Endodermal cell (in vitro differentiated cells): ENCODE results near the gene GRIK3. TPM values are rescaled to one million over a fixed set of nuclear protein-coding genes. Genes with fewer than 3 reads are reported as not detected.

ENCODE experiments used
- DNase-seq: peaks from one replicate; pipeline ENCODE4 v3.0.0-alpha.2; 2017
- H3K27ac ChIP-seq: 2 replicates; pipeline ENCODE4 v1.5.1; 2013; ENCODE audit warnings: mild to moderate bottlenecking, low read depth, low read length, moderate library complexity
- H3K27me3 ChIP-seq: 2 replicates; pipeline ENCODE4 v1.6.1; 2013; ENCODE audit warnings: mild to moderate bottlenecking, low read length, moderate library complexity; ENCODE audit not compliant: insufficient read depth, control insufficient read depth, poor library complexity, severe bottlenecking
- H3K36me3 ChIP-seq: 2 replicates; pipeline ENCODE4 v1.7.0; 2013; ENCODE audit warnings: mild to moderate bottlenecking, low read length, moderate library complexity; ENCODE audit not compliant: control insufficient read depth, insufficient read depth
- H3K4me1 ChIP-seq: one replicate; pipeline ENCODE4 v1.7.0; 2013; ENCODE audit warnings: low read length; ENCODE audit not compliant: control insufficient read depth, insufficient read depth
- H3K4me3 ChIP-seq: 2 replicates; pipeline ENCODE4 v1.5.1; 2013; ENCODE audit warnings: mild to moderate bottlenecking, low read length, moderate library complexity
- H3K9ac ChIP-seq: 2 replicates; pipeline ENCODE4 v1.6.1; 2013; ENCODE audit warnings: mild to moderate bottlenecking, low read length, moderate library complexity; ENCODE audit not compliant: poor library complexity, severe bottlenecking; ENCODE audit errors: extremely low read depth
- H3K9me3 ChIP-seq: 2 replicates; pipeline ENCODE4 v1.6.1; 2013; ENCODE audit warnings: mild to moderate bottlenecking, low read length, moderate library complexity; ENCODE audit not compliant: control insufficient read depth
- H3K27ac Mint-ChIP-seq: 2 replicates; pipeline ENCODE4 v1.8.0; 2020; ENCODE audit warnings: mixed read lengths
- H3K27me3 Mint-ChIP-seq: 2 replicates; pipeline ENCODE4 v1.8.0; 2021; ENCODE audit warnings: mild to moderate bottlenecking, mixed read lengths; ENCODE audit not compliant: insufficient read depth
- H3K36me3 Mint-ChIP-seq: 2 replicates; pipeline ENCODE4 v1.8.0; 2020; ENCODE audit warnings: low read depth, mixed read lengths
- H3K4me1 Mint-ChIP-seq: 2 replicates; pipeline ENCODE4 v1.8.0; 2020; ENCODE audit warnings: mixed read lengths
- H3K4me3 Mint-ChIP-seq: 2 replicates; pipeline ENCODE4 v1.8.0; 2020; ENCODE audit warnings: mild to moderate bottlenecking, moderate library complexity, mixed read lengths
- H3K9me3 Mint-ChIP-seq: 2 replicates; pipeline ENCODE4 v1.8.0; 2020; ENCODE audit warnings: mild to moderate bottlenecking, mixed read lengths
- CTCF ChIP-seq: fragments of 200-600 bp; sonication (generic); conservative IDR thresholded peaks from 2 replicates; pipeline ENCODE4 v1.5.0; 2021; ENCODE audit warnings: antibody characterized with exemption, mild to moderate bottlenecking
- WGBS, 2 experiments: methylation state at CpG; one replicate each; pipeline versions ENCODE4 v1.1.5 to v1.1.7; 2013; ENCODE audit warnings: missing lambda C conversion rate in 2 of 2, mixed read lengths in 1 of 2; ENCODE audit not compliant: insufficient coverage in 1 of 2, insufficient read length in 1 of 2; 5-methylcytosine and 5-hydroxymethylcytosine counted together
- total RNA-seq, 2 donors: library from RNA; stranded (reverse); fragmentation: NEBNext Ultra II Directional in 1 of 2; extraction: Animal tissue kit (Norgen Biotek cat#: 25700) in 1 of 2; gene quantifications; 2 replicates in 1 of 2; 3 replicates in 1 of 2; pipeline ENCODE4 v1.2.1, GENCODE V29; 2021

GRIK3 gene
- total RNA-seq, 2 donors from 2014 or later = 13.4 to 32.4 TPM

- H3K27me3 Mint-ChIP-seq = peaks cover 3% of the 10 kb centered on the region
- Histone ChIP-seq H3K27me3 (no peaks in the 10 kb centered on the region), H3K4me3 (no peak overlapping the region), H3K9me3 (no peaks in the 10 kb centered on the region), H3K27ac (no peak overlapping the region), H3K4me1 (no peaks in the 10 kb centered on the region), H3K9ac (no peak overlapping the region), H3K36me3 (no peaks in the 10 kb centered on the region)
- no peaks in the 10 kb centered on the region for H3K36me3 Mint-ChIP-seq
- H3K27ac Mint-ChIP-seq = no peak overlapping the region
- no peak overlapping the region for H3K4me3 Mint-ChIP-seq
- no peak for DNase-seq
- no peak for TF ChIP-seq CTCF
- whole genome bisulfite sequencing, 2 experiments = 90 to 93% methylated on average over 2 of the region's 2 CpGs
- H3K4me1 Mint-ChIP-seq = no peaks in the 10 kb centered on the region
- no peaks in the 10 kb centered on the region for H3K9me3 Mint-ChIP-seq
Observed at GRCh38 chr1:36987276-36987675, 47.0 kb downstream of the GRIK3 start.

- H3K4me1 ChIP-seq = no peaks in the 10 kb centered on the region
- WGBS, 2 experiments = 81 to 94% methylated on average over 3 to 6 of the region's 6 CpGs
- no peak overlapping the region for H3K4me3 ChIP-seq
- no peaks in the 10 kb centered on the region for H3K4me1 Mint-ChIP-seq
- no peaks in the 10 kb centered on the region for H3K9me3 ChIP-seq
- peaks cover 3% of the 10 kb centered on the region for H3K27me3 Mint-ChIP-seq
- no peaks in the 10 kb centered on the region for H3K36me3 ChIP-seq
- no peak for DNase-seq
- no peak overlapping the region for H3K9ac ChIP-seq
- H3K27ac Mint-ChIP-seq = no peak overlapping the region
- no peak for TF ChIP-seq CTCF
- no peak overlapping the region for H3K27ac ChIP-seq
- H3K36me3 Mint-ChIP-seq = no peaks in the 10 kb centered on the region
- no peaks in the 10 kb centered on the region for H3K27me3 ChIP-seq
- no peaks in the 10 kb centered on the region for H3K9me3 Mint-ChIP-seq
- no peak overlapping the region for H3K4me3 Mint-ChIP-seq
Observed at GRCh38 chr1:36986241-36986985, 47.9 kb downstream of the GRIK3 start.

- Mint-ChIP-seq H3K36me3 (no peaks in the 10 kb centered on the region), H3K27me3 (peaks cover 12% of the 10 kb centered on the region), H3K9me3 (no peaks in the 10 kb centered on the region), H3K27ac (no peak overlapping the region), H3K4me3 (no peak overlapping the region), H3K4me1 (no peaks in the 10 kb centered on the region)
- H3K4me1 ChIP-seq = no peaks in the 10 kb centered on the region
- H3K9me3 ChIP-seq = no peaks in the 10 kb centered on the region
- no peak overlapping the region for H3K27ac ChIP-seq
- 80 to 88% methylated on average over 5 to 9 of the region's 9 CpGs for WGBS, 2 experiments
- no peak overlapping the region for H3K9ac ChIP-seq
- no peak for DNase-seq
- no peaks in the 10 kb centered on the region for H3K27me3 ChIP-seq
- TF ChIP-seq CTCF = no peak
- H3K4me3 ChIP-seq = no peak overlapping the region
- no peaks in the 10 kb centered on the region for H3K36me3 ChIP-seq
Observed at GRCh38 chr1:36984675-36985074, 49.6 kb downstream of the GRIK3 start.
